Ectodermal cell (in vitro differentiated cells): Measurements from ENCODE around the gene MLLT11. TPM values are rescaled to one million over a fixed set of nuclear protein-coding genes. Genes with fewer than 3 reads are reported as not detected.

Source experiments
- H3K27ac ChIP-seq: 2 replicates; pipeline ENCODE4 v1.7.0; 2013; ENCODE audit warnings: mild to moderate bottlenecking, low read depth, low read length; ENCODE audit not compliant: insufficient read depth, poor library complexity, severe bottlenecking
- H3K27me3 ChIP-seq: 2 replicates; pipeline ENCODE4 v1.7.0; 2013; ENCODE audit warnings: mild to moderate bottlenecking, low read length; ENCODE audit not compliant: insufficient read depth, control insufficient read depth, poor library complexity, severe bottlenecking
- H3K36me3 ChIP-seq: one replicate; pipeline ENCODE4 v1.7.0; 2013; ENCODE audit warnings: low read length; ENCODE audit not compliant: control insufficient read depth, insufficient read depth
- H3K4me1 ChIP-seq: one replicate; pipeline ENCODE4 v1.7.0; 2013; ENCODE audit warnings: low read length; ENCODE audit not compliant: control insufficient read depth, insufficient read depth
- H3K4me3 ChIP-seq: 2 replicates; pipeline ENCODE4 v1.7.0; 2013; ENCODE audit warnings: low read depth, low read length, control low read depth; ENCODE audit not compliant: insufficient read depth
- H3K9me3 ChIP-seq: 2 replicates; pipeline ENCODE4 v1.7.0; 2013; ENCODE audit warnings: mild to moderate bottlenecking, low read length, moderate library complexity; ENCODE audit not compliant: control insufficient read depth
- WGBS, 2 experiments: methylation state at CpG; one replicate each; pipeline ENCODE4 v1.1.7; 2013; ENCODE audit warnings: missing lambda C conversion rate in 2 of 2; 5-methylcytosine and 5-hydroxymethylcytosine counted together
- polyA plus RNA-seq, 4 experiments: library from polyadenylated mRNA; stranded (reverse); fragments of 50-300 nt; gene quantifications; one replicate each; pipeline ENCODE4 v1.2.3, GENCODE V29; 2013

MLLT11 gene, protein sequence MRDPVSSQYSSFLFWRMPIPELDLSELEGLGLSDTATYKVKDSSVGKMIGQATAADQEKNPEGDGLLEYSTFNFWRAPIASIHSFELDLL
- polyA plus RNA-seq (2013, experiment 1 of 4): 61.1 TPM
- polyA plus RNA-seq (2013, experiment 2 of 4): 53.5 TPM
- 54.2 TPM for polyA plus RNA-seq (2013, experiment 3 of 4)
- polyA plus RNA-seq (2013, experiment 4 of 4): 62.3 TPM

DNA sequence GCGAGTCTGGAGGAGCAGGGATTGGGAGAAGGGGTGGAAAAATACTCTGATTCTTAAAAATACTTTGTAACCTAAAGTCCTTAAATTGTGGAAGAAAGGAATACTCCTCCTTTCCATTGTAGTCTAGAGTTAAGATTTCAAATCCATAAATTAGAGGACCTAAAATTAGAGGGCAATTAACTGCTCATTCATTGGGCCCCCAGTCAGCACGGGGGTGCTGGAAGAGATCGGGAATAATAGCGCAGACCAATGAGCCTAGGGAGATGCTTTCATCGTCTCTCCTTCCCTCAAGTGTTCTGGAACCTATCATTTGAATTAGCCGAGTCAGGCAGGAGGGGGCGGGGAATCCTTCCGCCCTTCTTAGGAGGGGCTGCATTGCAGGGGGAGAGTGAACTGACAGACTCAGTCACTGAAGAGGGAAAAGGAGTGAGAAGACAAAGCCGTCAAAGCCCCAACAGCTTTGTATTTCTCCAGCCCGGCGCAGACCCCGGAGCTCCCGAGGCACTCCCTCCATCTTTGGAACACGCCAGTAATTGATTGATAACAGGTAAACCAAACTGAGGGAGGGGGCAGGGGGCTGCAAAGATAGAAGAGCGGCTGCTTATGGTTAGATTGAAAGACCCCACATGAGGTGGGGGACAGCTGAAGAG lies at the start of gene MLLT11:
MLLT11 (plus strand) TSS at position 391 of the 650 bp plus-strand sequence. CDS start 6,828 bp downstream, outside the sequence.
- Histone ChIP-seq H3K27me3 (no peaks in the 10 kb centered on the region), H3K36me3 (peaks cover under 1% of the 10 kb centered on the region)
- 0% methylated on average over 14 to 15 of the region's 15 CpGs for WGBS, 2 experiments

DNA sequence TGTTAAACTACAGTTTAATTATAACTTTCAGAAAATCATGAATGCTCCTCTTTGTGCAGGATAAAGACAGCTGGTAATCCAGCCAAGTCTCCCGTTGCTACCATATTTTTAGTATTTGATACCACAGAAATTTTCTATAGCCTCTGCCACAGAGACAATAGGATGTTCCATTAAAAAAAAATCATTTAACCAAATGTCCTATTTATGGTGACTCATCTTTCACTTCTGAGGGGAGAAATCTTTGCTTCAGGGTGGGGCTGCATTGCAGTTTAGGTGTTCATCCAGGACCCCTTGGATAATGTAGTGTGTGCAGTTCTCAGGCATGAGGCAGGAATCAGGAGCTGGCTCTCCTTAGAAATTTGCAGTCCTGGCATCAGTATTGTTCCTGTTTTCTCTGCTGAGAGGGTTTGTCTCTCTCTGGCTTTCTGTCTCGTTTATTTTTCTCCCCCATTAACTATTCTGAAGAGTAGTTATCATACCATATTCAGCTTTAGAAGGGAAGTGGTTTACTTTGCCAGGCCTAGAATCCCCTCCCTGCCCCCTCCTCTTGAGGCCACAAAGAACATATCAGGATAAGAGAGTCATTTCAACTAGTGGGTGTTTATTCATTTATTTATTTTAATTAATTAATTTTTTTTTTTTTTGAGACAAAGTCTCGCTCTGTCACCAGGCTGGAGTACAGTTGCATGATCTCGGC lies 48.9 kb upstream of the MLLT11 start:
- H3K27me3 ChIP-seq: no peaks in the 10 kb centered on the region
- no peak overlapping the region for H3K4me3 ChIP-seq
- H3K9me3 ChIP-seq: no peaks in the 10 kb centered on the region
- WGBS, 2 experiments: 91 to 95% methylated on average over 4 of the region's 4 CpGs
- no peaks in the 10 kb centered on the region for H3K36me3 ChIP-seq
- no peak overlapping the region for H3K27ac ChIP-seq
- peaks cover under 1% of the 10 kb centered on the region for H3K4me1 ChIP-seq

More for the DNA sequence above, at the start of gene MLLT11:
- peaks cover 11% of the 10 kb centered on the region for H3K4me1 ChIP-seq
- H3K27ac ChIP-seq: peak within 1 kb of the TSS; percentile 80
- H3K9me3 ChIP-seq: no peaks in the 10 kb centered on the region
- peak within 1 kb of the TSS; percentile 94 for H3K4me3 ChIP-seq

- Histone ChIP-seq H3K27me3 (no peaks in the 10 kb centered on the region), H3K36me3 (no peaks in the 10 kb centered on the region), H3K4me3 (no peak overlapping the region), H3K27ac (no peak overlapping the region), H3K9me3 (no peaks in the 10 kb centered on the region), H3K4me1 (no peaks in the 10 kb centered on the region)
- WGBS, 2 experiments: 94 to 96% methylated on average over 14 of the region's 14 CpGs
These were observed 47.3 kb upstream of the MLLT11 start for GRCh38 chr1:151012684-151013471.

DNA sequence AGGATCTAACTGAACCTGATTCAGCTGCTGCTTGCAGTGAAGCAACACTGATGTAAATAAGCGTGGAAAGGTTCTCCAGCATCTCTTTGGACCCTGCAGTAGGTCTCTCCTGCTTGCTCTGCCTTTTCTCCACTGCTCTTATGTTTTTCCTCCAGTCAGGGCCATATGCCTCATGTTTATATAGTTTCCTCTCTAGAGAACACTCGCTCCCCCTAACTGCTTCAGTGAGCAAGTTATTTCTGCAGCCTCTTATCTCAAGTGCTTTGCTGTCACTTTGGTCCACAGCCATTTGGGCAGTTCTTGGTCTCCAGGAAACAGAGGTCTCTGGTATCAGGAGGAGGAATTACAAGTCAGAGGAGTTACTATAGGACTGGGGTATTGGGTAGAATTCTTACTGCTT lies 46.7 kb upstream of the MLLT11 start:
- H3K4me1 ChIP-seq: no peaks in the 10 kb centered on the region

DNA sequence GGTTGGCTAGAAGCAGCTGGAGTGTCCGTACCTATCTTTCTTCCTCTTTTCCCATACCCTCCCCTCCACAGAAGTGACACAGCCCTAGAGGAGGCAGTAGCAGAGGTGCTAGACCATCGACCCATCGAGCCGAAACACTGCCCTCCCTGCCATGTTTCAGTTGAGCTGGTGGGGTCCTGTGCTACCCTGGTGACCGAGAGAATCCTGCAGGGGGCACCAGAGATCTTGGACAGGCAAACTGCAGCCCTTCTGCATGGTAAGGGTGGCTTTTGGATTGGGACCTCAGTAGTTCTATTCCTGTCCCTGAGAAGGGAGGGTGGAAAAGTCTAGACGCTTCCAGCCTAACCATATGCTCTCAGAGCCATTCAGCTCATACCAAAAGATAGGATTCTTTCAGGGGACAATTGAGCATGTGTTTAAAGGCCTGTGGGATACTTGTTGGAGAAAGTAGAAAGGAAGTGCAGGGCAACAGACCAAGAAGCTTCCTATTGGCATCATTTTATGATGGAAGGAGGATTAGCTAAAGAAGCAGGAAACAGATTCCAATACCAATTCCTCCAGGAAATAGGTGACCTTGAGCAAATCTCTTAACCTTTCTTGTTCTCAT lies 35.6 kb upstream of the MLLT11 start:
- H3K27ac ChIP-seq: no peak overlapping the region
- H3K27me3 ChIP-seq: no peaks in the 10 kb centered on the region
- H3K4me3 ChIP-seq: no peak overlapping the region
- 44 to 47% methylated on average over 4 to 6 of the region's 6 CpGs for WGBS, 2 experiments
- H3K4me1 ChIP-seq: no peaks in the 10 kb centered on the region
- no peaks in the 10 kb centered on the region for H3K9me3 ChIP-seq
- peaks cover 8% of the 10 kb centered on the region for H3K36me3 ChIP-seq

More for the DNA sequence above, 46.7 kb upstream of the MLLT11 start:
- Histone ChIP-seq H3K36me3 (no peaks in the 10 kb centered on the region), H3K9me3 (no peaks in the 10 kb centered on the region), H3K4me3 (no peak overlapping the region), H3K27ac (no peak overlapping the region), H3K27me3 (no peaks in the 10 kb centered on the region)
- 96 to 98% methylated on average over 2 of the region's 2 CpGs for WGBS, 2 experiments

DNA sequence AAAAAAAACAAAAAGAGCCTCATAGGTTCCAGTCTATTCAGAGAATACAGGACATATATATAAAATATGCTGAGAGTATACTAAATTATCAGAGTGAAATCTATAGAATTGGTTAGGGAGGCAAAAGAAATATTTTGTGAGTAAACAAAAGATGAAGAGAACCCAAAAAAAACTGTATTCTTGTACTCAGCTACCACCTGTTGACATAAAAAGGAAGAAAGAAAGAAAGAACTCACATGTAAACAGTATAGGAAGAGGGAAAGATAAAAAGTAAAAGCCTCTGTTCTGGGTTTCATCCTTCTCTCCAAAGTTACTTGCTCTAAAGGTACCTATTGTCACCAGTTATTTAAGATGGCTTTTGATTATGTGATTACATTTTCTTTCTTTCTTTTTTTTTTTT lies 33.7 kb upstream of the MLLT11 start:
- Histone ChIP-seq H3K27ac (no peak overlapping the region), H3K9me3 (no peaks in the 10 kb centered on the region), H3K36me3 (peaks cover 13% of the 10 kb centered on the region), H3K27me3 (no peaks in the 10 kb centered on the region), H3K4me3 (no peak overlapping the region), H3K4me1 (no peaks in the 10 kb centered on the region)

DNA sequence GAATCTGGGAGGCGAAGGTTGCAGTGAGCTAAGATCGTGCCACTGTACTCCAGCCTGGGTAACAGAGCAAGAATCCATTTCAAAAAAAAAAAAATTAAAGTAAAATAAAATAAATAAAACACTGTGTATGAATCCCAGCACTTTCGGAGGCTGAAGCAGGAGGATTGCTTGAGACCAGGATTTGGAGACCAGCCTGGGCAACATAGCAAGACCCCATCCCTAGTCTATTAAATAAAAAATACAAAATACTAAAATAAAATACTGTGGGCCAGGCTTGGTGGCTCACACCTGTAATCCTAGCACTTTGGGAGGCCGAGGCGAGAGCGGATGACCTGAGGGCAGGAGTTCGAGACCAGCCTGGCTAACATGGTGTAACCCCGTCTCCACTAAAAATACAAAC lies 28.0 kb upstream of the MLLT11 start:
- H3K9me3 ChIP-seq: no peaks in the 10 kb centered on the region
- 89 to 93% methylated on average over 7 to 8 of the region's 8 CpGs for WGBS, 2 experiments
- peaks cover 23% of the 10 kb centered on the region for H3K36me3 ChIP-seq
- no peak overlapping the region for H3K27ac ChIP-seq
- H3K4me1 ChIP-seq: no peaks in the 10 kb centered on the region
- no peak overlapping the region for H3K4me3 ChIP-seq
- H3K27me3 ChIP-seq: no peaks in the 10 kb centered on the region

DNA sequence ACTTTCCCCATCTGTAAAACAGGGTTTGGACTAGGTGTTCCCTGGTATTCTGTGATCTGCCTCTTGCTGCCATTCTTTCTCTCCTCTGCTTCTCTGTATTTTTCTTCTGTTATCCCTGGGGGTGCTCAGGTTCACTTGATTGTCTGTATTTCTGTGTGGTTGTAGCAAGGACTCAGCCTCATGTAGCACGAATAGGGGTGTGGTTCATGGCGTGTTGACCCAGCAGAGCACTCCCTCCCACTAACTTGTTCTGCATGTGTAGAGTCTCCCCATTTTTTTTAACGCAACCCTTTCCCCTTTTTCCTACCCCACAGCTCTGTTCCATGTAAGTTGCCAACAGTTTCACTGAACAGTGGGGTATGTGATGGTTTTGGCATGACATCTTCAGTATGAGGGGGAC lies 25.0 kb upstream of the MLLT11 start:
- H3K36me3 ChIP-seq: peaks cover 18% of the 10 kb centered on the region
- H3K27ac ChIP-seq: no peak overlapping the region
- no peaks in the 10 kb centered on the region for H3K4me1 ChIP-seq
- no peaks in the 10 kb centered on the region for H3K9me3 ChIP-seq
- WGBS, 2 experiments: 86 to 97% methylated on average over 3 of the region's 3 CpGs
- H3K27me3 ChIP-seq: no peaks in the 10 kb centered on the region
- no peak overlapping the region for H3K4me3 ChIP-seq

GRCh38 chr1:151036356-151036755 lies 23.8 kb upstream of the MLLT11 start, which contains the start of gene BNIPL:
Gene BNIPL (plus strand): TSS chr1:151036586. CDS start chr1:151036726, 140 bp downstream.
- Histone ChIP-seq H3K36me3 (peaks cover 14% of the 10 kb centered on the region), H3K4me1 (no peaks in the 10 kb centered on the region), H3K9me3 (no peaks in the 10 kb centered on the region), H3K27ac (no peak within 1 kb of the TSS), H3K4me3 (no peak within 1 kb of the TSS), H3K27me3 (no peaks in the 10 kb centered on the region)
- 47 to 50% methylated on average over 2 of the region's 2 CpGs for WGBS, 2 experiments
